ENCODE results near the gene SPP1.
A peak's percentile ranks its signal among the peaks of the same experiment; 100 is the strongest.
"Not testable (repeated sequence)": the region's sequence is repeated elsewhere in the genome, so short reads cannot be mapped to it uniquely, and the experiment has no call there.

The SPP1 gene

GRCh38 chr4:87995435-87995834 lies 19.9 kb downstream of the SPP1 start:
- FAIRE-seq: no peak

GRCh38 chr4:87999191-87999691 lies 23.7 kb downstream of the SPP1 start:
- FAIRE-seq: not testable (repeated sequence)

GRCh38 chr4:88001871-88002270 lies 26.4 kb downstream of the SPP1 start:
- FAIRE-seq: no peak

DNA sequence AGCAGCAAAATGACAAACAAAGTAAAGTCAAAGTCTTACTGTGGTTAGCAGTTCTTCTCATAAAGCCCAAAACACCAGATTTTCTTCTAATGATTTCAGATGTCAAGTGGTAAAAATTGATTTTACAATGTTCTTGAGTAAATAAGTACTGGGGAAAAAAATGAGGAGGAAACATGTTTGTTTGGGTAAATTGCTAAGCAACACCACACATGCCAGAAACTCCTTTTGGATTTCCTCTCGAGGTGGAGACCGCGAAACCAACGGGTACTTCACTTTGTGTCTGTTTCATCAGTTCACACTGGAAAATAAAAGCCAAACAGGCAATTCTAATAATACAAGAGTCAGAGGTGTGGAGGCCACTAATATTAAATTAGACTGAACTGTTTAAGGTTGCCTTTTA lies 27.3 kb downstream of the SPP1 start:
- FAIRE-seq: no peak

DNA sequence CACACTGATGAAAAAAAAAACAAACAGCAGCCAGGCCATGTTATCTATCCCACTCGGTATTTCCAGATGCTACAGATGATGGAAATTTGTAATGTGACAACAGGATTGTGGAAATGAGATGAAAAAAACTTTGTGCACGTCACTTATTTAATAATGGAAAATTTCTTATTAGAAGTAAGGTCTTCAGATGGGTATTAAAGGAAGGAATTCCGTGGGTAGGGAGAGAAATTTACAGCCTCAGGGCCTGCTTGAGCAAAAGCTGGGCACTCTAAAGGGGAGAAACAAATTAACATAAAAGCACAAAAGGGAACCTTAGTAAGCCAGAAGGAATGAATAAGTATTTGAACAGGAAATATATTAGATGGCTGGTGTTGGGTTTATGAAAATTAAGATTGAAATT lies 27.7 kb downstream of the SPP1 start:
- FAIRE-seq: no peak

GRCh38 chr4:88005076-88005475 lies 29.6 kb downstream of the SPP1 start:
- no peak for FAIRE-seq

- no peak for FAIRE-seq
These were observed 30.4 kb downstream of the SPP1 start for GRCh38 chr4:88005946-88006345.

- FAIRE-seq: no peak
These were observed 31.4 kb downstream of the SPP1 start for GRCh38 chr4:88006956-88007303.

- no peak for FAIRE-seq
These were observed 32.0 kb downstream of the SPP1 start, which contains the start of gene PKD2 for GRCh38 chr4:88007304-88008121. PKD2 (plus strand) TSS chr4:88007635; CDS start chr4:88007734, 99 bp downstream.

- no peak for FAIRE-seq
These were observed 32.7 kb downstream of the SPP1 start for GRCh38 chr4:88008122-88008742.

GRCh38 chr4:88008743-88009171 lies 33.2 kb downstream of the SPP1 start:
- no peak for FAIRE-seq

DNA sequence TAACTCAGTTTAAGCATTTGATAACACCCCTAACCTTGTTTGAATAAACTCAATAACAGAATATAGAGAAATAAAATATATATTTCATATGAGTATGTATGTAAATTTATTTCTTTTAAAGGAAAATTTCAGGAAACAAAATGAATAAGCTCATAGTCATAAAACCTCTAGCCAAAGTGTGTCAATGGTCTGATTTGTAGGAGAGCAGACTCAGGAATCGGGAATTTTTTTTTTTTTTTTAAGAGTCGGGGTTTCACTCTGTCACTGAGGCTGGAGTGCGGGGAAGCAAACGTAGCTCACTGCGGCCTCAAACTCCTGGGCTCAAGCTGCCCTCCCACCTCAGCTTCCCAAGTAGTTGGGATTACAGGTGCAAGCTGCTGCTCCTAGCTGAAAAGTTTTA lies 34.4 kb downstream of the SPP1 start:
- peak; percentile 47 for FAIRE-seq

DNA sequence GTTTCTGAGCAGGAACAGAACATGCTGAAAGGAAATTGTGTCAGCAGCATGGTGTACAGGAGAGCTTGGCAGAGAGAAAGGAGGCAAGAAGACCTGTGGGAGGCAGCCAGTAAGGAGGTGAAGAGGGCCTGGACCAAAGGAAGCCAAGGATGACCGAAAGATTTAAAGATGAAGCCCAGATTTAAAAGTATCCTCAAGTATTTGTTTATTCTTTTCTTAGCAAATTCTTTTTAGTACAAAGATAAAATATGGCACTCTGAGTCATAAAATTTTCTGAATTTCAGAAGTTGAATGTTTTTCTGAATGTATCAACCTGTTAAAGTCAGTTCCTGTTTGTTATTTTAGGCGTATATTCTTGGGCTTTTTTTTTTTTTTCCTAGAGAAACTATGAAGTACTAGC lies 35.5 kb downstream of the SPP1 start:
- peak; percentile 36 for FAIRE-seq

DNA sequence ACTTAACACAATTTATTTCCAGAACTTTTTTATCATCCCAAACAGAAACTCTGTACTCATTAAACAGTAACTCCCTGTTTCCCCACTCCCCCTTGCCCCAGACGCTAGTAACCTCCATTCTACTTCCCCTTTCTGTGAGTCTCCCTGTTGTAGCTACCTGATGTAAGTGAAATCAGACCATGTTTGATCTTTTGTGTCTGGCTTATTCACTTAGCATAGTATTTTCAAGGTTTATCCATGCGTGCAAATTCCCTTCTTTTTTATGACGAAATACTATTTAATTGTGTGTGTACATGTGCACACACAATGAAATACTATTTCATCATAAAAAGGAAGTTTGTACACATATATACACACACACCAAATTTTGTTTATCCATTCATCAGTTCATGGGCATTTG lies 37.1 kb downstream of the SPP1 start:
- peak; percentile 69 for FAIRE-seq

DNA sequence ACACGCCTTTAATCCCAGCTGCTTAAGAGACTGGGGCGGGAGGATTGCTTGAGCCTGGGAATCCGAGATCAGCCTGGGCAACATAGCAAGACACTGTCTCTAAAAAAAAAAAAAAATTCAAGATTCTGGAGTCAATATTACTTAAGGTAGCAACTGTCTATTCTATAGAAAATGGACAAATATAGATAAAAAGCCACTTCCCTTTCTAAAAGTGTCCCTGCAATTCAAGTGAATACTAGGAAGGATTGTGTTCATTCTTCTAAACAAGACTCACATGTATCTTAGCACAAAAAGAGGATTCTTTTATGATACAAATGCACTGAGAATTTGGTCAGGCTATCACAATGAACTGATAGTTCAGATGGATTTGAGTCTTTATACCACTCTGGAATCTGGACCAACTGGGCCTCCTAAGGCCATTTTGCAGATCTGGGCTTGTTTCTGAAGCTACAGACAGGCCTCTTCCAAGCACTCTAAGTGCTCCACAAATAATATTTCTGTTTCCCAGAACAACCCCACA lies 38.9 kb downstream of the SPP1 start:
- no peak for FAIRE-seq

DNA sequence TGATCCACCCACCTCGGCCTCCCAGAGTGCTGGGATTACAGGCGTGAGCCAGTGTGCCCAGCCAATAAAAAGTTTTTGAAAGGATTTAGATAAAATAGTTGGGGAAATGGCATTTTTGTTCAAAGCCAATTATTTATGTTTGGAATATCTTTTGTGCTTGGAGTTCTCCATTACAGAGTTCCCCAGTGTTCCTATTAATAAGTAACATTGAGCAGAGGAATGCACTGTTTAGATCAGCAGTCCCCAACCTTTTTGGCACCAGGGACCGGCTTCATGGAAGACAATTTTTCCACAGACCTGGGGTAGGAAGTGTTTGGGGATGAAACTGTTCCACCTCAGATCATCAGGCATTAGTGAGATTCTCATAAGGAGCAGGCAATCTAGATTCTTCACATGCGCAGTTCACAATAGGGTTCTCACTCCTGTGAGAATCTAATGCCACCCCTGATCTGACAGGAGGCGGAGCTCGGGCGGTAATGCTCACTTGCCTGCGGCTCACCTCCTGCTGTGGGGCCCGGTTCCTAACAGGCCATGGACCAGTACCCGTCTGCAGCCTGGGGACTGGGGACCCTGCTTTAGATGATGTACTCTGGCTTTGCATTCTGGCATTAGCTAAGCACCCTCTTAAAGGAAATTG lies 40.3 kb downstream of the SPP1 start:
- no peak for FAIRE-seq

DNA sequence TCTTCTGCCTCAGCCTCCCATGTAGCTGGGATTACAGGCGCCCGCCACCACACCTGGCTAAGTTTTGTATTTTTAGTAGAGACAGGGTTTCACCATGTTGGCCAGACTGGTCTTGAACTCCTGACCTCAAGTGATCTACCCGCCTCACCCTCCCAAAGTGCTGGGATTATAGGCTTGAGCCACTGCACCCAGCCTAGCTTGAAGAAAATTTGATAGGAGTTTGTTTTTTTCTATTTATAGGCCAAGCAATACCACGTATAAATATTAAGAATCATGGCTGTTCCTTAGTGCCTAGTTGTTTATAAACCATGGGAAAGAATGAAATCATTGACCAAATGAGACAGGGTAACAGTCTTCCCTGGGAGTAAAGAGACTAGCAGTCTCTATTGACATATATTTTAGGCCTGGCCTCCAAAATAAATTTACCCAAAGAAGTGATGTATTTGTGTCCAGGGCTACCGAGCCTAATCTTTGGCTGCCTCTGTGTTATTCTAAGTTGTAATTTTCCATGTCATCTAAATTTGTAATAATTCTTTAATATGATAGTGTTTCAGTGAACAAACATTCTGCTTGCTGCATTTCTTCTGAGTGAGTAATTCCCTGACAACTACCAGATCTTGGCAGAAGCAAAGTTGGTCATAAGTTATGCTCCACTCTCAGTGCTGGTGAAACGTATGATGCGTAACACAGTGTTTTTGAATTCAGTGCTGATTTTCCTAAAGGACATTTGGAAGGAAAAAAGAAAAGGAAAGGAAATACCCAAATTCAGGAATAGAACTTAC lies 42.2 kb downstream of the SPP1 start:
- peak; percentile 86 for FAIRE-seq

- FAIRE-seq: peak; percentile 100
These were observed 43.0 kb downstream of the SPP1 start for GRCh38 chr4:88018466-88018865.

DNA sequence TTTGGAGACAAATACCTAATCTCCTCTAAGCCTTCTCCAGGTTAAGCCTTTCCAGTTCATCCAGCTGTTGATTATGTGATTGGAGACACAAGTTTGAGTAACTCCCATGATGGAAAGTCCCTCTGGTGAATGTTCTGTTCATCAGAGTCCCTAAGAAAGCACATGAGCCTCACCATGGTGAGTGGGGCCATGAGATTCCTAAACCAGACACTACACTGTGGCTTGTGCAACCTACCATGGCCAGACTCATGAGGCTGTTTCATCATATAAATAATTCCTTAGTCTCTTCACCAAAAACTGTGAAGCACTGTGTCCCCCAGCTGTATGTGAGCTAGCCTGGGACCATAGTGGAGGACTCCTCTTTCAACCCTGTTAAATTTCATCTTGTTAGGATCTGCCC lies 46.3 kb downstream of the SPP1 start:
- no peak for FAIRE-seq

DNA sequence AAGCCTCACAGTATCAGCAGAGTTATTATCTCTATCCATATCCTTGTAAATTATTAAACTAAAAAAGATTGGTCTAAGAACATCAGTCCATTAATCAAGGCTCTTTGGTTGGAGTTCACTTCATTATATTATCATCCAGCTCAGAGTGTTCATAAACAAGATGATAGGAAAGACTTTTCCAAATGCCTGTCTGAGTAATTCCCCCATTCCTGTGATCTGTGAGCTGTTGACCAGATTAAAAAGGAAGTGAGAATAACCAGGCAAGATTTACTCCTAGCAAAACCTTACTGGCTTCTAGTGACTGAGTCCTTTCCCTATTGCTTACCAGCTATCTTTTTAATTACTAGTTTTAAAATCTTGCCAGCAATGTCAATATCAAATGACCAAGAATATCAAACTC lies 46.8 kb downstream of the SPP1 start:
- no peak for FAIRE-seq

DNA sequence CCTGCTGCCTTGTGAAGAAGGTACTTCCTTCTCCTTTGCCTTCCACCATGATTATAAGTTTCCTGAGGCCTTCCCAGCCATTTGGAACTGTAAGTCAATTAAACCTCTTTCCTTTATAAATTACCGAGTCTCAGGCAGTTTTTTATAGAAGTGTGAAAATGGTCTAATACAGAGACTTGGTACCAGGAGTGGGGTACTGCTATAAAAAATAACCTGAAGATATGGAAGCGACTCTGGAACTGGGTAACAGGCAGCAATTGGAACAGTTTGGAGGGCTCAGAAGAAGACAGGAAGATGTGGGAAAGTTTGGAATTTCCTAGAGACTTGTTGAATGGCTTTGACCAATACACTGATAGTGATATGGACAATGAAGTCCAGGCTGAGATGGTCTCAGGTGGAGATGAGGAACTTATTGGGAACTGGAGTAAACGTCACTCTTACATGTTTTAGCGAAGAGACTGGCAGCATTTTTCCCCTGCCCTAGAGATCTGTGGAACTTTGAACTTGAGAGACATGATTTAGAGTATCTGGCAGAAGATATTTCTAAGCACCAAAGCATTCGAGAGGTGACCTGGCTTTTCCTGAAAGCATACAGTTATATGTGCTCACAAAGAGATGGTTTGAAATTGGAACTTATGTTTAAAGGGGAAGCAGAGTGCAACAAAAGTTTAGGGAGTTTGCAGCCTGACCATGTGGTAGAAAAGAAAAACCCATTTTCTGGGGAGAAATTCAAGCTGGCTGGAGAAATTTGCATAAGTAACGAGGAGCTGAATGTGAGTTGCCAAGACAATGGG lies 50.6 kb downstream of the SPP1 start:
- not testable (repeated sequence) for FAIRE-seq
